Smooth muscle cell (in vitro differentiated cells): ENCODE results near the gene CA11. TPM values are rescaled to one million over a fixed set of nuclear protein-coding genes. Genes with fewer than 3 reads are reported as not detected.
"Not testable (repeated sequence)": the region's sequence is repeated elsewhere in the genome, so short reads cannot be mapped to it uniquely, and the experiment has no call there.

ENCODE experiments used
- DNase-seq: peaks from one replicate; lab custom pipeline; 2025; ENCODE audit not compliant: unreplicated experiment; lab: John Stamatoyannopoulos, UW
- H2AFZ ChIP-seq: fragments of 200-600 bp; sonication (generic); 2 replicates; pipeline ENCODE4 v1.6.0; 2016; ENCODE audit warnings: antibody characterized with exemption, low read depth, mild to moderate bottlenecking
- H3F3A ChIP-seq: fragments of 200-600 bp; sonication (generic); 2 replicates; pipeline ENCODE4 v1.6.0; 2017; ENCODE audit warnings: antibody characterized with exemption, low read depth
- H3K27ac ChIP-seq: fragments of 200-600 bp; sonication (generic); 2 replicates; pipeline ENCODE4 v1.5.1; 2016; ENCODE audit warnings: low read depth, mild to moderate bottlenecking
- H3K27me3 ChIP-seq: fragments of 200-600 bp; sonication (generic); 2 replicates; pipeline ENCODE4 v1.6.1; 2016; ENCODE audit warnings: low read depth, mild to moderate bottlenecking
- H3K36me3 ChIP-seq: fragments of 200-600 bp; sonication (generic); 2 replicates; pipeline ENCODE4 v1.5.1; 2016; ENCODE audit warnings: low read depth
- H3K4me1 ChIP-seq: fragments of 200-600 bp; sonication (generic); 2 replicates; pipeline ENCODE4 v1.5.1; 2016; ENCODE audit warnings: low read depth
- H3K4me2 ChIP-seq: fragments of 200-600 bp; sonication (generic); 2 replicates; pipeline ENCODE4 v1.6.0; 2016; ENCODE audit warnings: mild to moderate bottlenecking
- H3K4me3 ChIP-seq: fragments of 200-600 bp; sonication (generic); 2 replicates; pipeline ENCODE4 v1.5.1; 2016; ENCODE audit warnings: mild to moderate bottlenecking
- H3K79me2 ChIP-seq: fragments of 200-600 bp; sonication (generic); 2 replicates; pipeline ENCODE4 v1.6.0; 2016; ENCODE audit warnings: low read depth, mild to moderate bottlenecking
- H3K9ac ChIP-seq: fragments of 200-600 bp; sonication (generic); 2 replicates; pipeline ENCODE4 v1.6.0; 2016; ENCODE audit warnings: low read depth
- H3K9me3 ChIP-seq: fragments of 200-600 bp; sonication (generic); replicated peaks from 2 replicates; pipeline ENCODE4 v1.5.1; 2016; ENCODE audit warnings: low read depth
- H4K20me1 ChIP-seq: fragments of 200-600 bp; sonication (generic); 2 replicates; pipeline ENCODE4 v1.6.0; 2016; ENCODE audit warnings: low read depth
- WGBS: methylation state at CpG from one replicate; pipeline ENCODE4 v1.1.7; 2016; ENCODE audit warnings: low lambda C conversion rate; 5-methylcytosine and 5-hydroxymethylcytosine counted together
- polyA plus RNA-seq: library from polyadenylated mRNA; unstranded; fragments of >200 nt; fragmentation: Nextera tagmentation; extraction: Ambion mirVana; gene quantifications from 2 replicates; pipeline ENCODE4 v1.2.1, GENCODE V29; 2016
- total RNA-seq: library from RNA; depleted of rRNA; stranded (reverse); fragments of >200 nt; gene quantifications from 2 replicates; pipeline ENCODE4 v1.2.3, GENCODE V29; 2014
- TF ChIP-seq, protein P1 (sequence below): fragments of 200-600 bp; sonication (generic); IDR thresholded peaks from 2 replicates; pipeline ENCODE4 v1.5.1; 2017; ENCODE audit warnings: borderline replicate concordance, mild to moderate bottlenecking, antibody characterized with exemption; ENCODE audit not compliant: insufficient read depth, poor library complexity, severe bottlenecking

CA11 gene
- total and polyA plus RNA-seq, 2 experiments from 2014 or later, result 0.09 to 6.9 TPM

DNA sequence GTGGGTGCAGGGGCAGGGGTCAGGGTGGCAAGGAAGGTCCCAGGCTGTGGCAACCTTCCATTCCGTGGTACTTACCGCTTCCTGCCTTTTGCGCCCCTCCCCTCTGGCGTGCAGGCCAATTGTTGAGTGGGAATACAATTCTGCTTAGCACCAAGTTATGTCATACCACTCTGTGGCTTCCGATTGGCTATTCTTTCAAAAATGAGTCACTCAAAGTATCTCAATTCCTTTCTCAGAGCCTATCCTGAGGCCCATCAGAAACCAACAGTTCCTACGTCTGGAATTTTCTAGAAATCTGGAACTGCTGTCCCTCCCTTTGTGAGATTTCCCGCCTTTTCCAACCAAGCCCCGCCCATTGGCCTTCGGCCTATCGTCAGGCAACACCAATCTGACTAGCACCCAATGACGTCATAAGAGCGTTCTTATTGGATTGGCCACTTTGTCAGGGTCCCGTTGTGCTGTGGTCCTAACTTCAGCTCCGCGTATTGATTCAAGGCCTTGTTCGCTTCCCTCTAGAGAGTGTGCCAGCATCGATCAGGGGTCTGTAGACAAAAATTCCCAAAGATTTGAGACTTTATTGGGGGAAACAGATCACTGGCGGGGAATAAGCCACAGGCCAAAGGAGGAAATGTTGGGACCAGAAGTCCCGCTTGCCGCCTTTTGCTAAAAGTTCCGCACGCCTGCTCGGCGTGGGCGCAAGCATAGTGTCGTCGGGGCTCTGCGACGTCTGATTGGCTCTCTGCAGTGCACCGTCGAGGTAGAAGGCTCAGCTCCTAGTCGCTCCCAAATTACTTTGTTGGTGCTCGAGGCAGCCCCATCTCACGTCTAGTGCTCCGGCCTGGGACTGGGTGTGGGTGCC lies 15.1 kb upstream of the CA11 start:
- Histone ChIP-seq H3K79me2 (no peaks in the 10 kb centered on the region), H3K27ac (no peak overlapping the region), H3K27me3 (no peaks in the 10 kb centered on the region), H4K20me1 (no peaks in the 10 kb centered on the region), H3K4me2 (no peak overlapping the region), H3K36me3 (no peaks in the 10 kb centered on the region), H3K9me3 (no peaks in the 10 kb centered on the region), H3K4me3 (no peak overlapping the region), H3F3A (no peaks in the 10 kb centered on the region), H3K9ac (no peak overlapping the region), H2AFZ (no peak overlapping the region), H3K4me1 (no peaks in the 10 kb centered on the region)
- DNase-seq, result no peak
- WGBS, result 88% methylated on average over 35 of the region's 35 CpGs
- TF ChIP-seq, protein P1, sequence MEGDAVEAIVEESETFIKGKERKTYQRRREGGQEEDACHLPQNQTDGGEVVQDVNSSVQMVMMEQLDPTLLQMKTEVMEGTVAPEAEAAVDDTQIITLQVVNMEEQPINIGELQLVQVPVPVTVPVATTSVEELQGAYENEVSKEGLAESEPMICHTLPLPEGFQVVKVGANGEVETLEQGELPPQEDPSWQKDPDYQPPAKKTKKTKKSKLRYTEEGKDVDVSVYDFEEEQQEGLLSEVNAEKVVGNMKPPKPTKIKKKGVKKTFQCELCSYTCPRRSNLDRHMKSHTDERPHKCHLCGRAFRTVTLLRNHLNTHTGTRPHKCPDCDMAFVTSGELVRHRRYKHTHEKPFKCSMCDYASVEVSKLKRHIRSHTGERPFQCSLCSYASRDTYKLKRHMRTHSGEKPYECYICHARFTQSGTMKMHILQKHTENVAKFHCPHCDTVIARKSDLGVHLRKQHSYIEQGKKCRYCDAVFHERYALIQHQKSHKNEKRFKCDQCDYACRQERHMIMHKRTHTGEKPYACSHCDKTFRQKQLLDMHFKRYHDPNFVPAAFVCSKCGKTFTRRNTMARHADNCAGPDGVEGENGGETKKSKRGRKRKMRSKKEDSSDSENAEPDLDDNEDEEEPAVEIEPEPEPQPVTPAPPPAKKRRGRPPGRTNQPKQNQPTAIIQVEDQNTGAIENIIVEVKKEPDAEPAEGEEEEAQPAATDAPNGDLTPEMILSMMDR, result no peak

DNA sequence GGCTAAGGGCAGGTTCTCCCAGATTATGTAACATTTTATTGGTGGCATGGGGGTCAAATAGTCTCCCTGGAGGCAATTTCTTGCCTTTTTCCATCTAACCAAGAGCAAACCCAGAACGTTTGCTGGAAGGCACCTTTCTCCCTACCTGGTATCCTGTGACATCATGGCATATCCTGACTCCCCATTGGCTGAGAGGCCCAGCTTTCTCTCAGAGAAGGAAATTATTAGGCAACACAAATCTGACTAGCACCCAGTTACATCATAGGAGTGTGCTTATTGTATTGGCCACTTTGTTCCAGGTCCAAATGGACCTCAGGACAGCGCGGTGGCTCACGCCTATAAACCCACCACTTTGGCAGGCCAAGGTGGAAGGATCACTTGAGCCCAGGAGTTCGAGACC lies 13.8 kb upstream of the CA11 start:
- no peak overlapping the region for H3K9ac ChIP-seq

GRCh38 chr19:48658483-48658882 lies 12.5 kb upstream of the CA11 start:
- Histone ChIP-seq H3F3A (no peaks in the 10 kb centered on the region), H3K9me3 (no peaks in the 10 kb centered on the region), H2AFZ (no peak overlapping the region), H4K20me1 (no peaks in the 10 kb centered on the region), H3K9ac (no peak overlapping the region), H3K27me3 (no peaks in the 10 kb centered on the region), H3K27ac (no peak overlapping the region), H3K4me1 (no peaks in the 10 kb centered on the region), H3K36me3 (no peaks in the 10 kb centered on the region), H3K4me3 (no peak overlapping the region), H3K79me2 (no peaks in the 10 kb centered on the region), H3K4me2 (no peak overlapping the region)
- TF ChIP-seq, protein P1, result no peak
- DNase-seq, result no peak
- WGBS, result 98% methylated on average over 6 of the region's 6 CpGs

More for the DNA sequence above, 13.8 kb upstream of the CA11 start:
- 86% methylated on average over 5 of the region's 5 CpGs for WGBS
- no peak overlapping the region for H3K27ac ChIP-seq
- DNase-seq, result no peak
- no peaks in the 10 kb centered on the region for H4K20me1 ChIP-seq
- H3K9me3 ChIP-seq, result no peaks in the 10 kb centered on the region
- H3K27me3 ChIP-seq, result no peaks in the 10 kb centered on the region
- no peaks in the 10 kb centered on the region for H3K79me2 ChIP-seq
- H3F3A ChIP-seq, result no peaks in the 10 kb centered on the region
- no peaks in the 10 kb centered on the region for H3K4me1 ChIP-seq
- H3K4me3 ChIP-seq, result no peak overlapping the region
- no peaks in the 10 kb centered on the region for H3K36me3 ChIP-seq
- TF ChIP-seq, protein P1, result no peak
- H2AFZ ChIP-seq, result no peak overlapping the region
- H3K4me2 ChIP-seq, result no peak overlapping the region

GRCh38 chr19:48657828-48658227 lies 11.8 kb upstream of the CA11 start:
- H3K36me3 ChIP-seq, H3K27ac ChIP-seq, H4K20me1 ChIP-seq, H3F3A ChIP-seq, H3K79me2 ChIP-seq, H3K4me1 ChIP-seq, H3K9ac ChIP-seq, H3K4me2 ChIP-seq, H3K27me3 ChIP-seq, H2AFZ ChIP-seq, H3K4me3 ChIP-seq, DNase-seq, H3K9me3 ChIP-seq: not testable (repeated sequence)
- WGBS, result 98% methylated on average over 5 of the region's 5 CpGs
